ENCODE measurements around the gene MUL1. TPM values are rescaled to one million over a fixed set of nuclear protein-coding genes. Genes with fewer than 3 reads are reported as not detected.

MUL1 gene
- total RNA-seq, 1 donor from 2014 or later, result 30.1 TPM

GRCh38 chr1:20484519-20485462, 23.2 kb downstream of the MUL1 start:
- no peaks in the 10 kb centered on the region for H3K9me3 Mint-ChIP-seq (ENCODE audit: unreplicated experiment)
- peaks cover 23% of the 10 kb centered on the region for H3K4me1 ChIP-seq (ENCODE audit: insufficient read depth, low read length)
- H3K27me3 ChIP-seq (ENCODE audit: insufficient read depth, low read length), result no peaks in the 10 kb centered on the region
- no peak for TF ChIP-seq EZH2 (IDR thresholded peaks at IDR 0.05; ENCODE audit: insufficient read depth, low read length)
- TF ChIP-seq, protein P1, sequence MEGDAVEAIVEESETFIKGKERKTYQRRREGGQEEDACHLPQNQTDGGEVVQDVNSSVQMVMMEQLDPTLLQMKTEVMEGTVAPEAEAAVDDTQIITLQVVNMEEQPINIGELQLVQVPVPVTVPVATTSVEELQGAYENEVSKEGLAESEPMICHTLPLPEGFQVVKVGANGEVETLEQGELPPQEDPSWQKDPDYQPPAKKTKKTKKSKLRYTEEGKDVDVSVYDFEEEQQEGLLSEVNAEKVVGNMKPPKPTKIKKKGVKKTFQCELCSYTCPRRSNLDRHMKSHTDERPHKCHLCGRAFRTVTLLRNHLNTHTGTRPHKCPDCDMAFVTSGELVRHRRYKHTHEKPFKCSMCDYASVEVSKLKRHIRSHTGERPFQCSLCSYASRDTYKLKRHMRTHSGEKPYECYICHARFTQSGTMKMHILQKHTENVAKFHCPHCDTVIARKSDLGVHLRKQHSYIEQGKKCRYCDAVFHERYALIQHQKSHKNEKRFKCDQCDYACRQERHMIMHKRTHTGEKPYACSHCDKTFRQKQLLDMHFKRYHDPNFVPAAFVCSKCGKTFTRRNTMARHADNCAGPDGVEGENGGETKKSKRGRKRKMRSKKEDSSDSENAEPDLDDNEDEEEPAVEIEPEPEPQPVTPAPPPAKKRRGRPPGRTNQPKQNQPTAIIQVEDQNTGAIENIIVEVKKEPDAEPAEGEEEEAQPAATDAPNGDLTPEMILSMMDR (IDR thresholded peaks at IDR 0.05; ENCODE audit: insufficient read depth, low read depth, low read length), result no peak
- peaks cover 25% of the 10 kb centered on the region for H3K4me1 Mint-ChIP-seq (ENCODE audit: low read depth, unreplicated experiment)
- peak overlapping the region; percentile 75 for H3K27ac Mint-ChIP-seq (ENCODE audit: unreplicated experiment)
- peaks cover 30% of the 10 kb centered on the region for H3K27me3 Mint-ChIP-seq (ENCODE audit: low read depth, unreplicated experiment)
- peak overlapping the region; percentile 95 for H3K9ac ChIP-seq (ENCODE audit: low read length)
- DNase-seq (ENCODE audit: low read depth) (no peak), FAIRE-seq (no peak)
- H3K36me3 Mint-ChIP-seq (ENCODE audit: low read depth, unreplicated experiment), result no peaks in the 10 kb centered on the region
- H3K27ac ChIP-seq (ENCODE audit: low read depth, low read length), result peak overlapping the region; percentile 45
- H3K4me3 Mint-ChIP-seq (ENCODE audit: unreplicated experiment), result peak overlapping the region; percentile 91
- peaks cover 26% of the 10 kb centered on the region for H3K79me2 ChIP-seq (ENCODE audit: insufficient read depth, low read length)
- peak overlapping the region; percentile 92 for H3K4me3 ChIP-seq (ENCODE audit: insufficient read depth, low read depth, low read length)
- peak overlapping the region; percentile 69 for H2AFZ ChIP-seq (ENCODE audit: low read depth, low read length)
- peaks cover 46% of the 10 kb centered on the region for H4K20me1 ChIP-seq (ENCODE audit: insufficient read depth, low read length)
- H3K36me3 ChIP-seq (ENCODE audit: insufficient read depth, low read length), result no peaks in the 10 kb centered on the region
- H3K4me2 ChIP-seq (ENCODE audit: low read length), result peak overlapping the region; percentile 100
- no peaks in the 10 kb centered on the region for H3K9me3 ChIP-seq (ENCODE audit: insufficient read depth, low read depth, low read length)

DNA sequence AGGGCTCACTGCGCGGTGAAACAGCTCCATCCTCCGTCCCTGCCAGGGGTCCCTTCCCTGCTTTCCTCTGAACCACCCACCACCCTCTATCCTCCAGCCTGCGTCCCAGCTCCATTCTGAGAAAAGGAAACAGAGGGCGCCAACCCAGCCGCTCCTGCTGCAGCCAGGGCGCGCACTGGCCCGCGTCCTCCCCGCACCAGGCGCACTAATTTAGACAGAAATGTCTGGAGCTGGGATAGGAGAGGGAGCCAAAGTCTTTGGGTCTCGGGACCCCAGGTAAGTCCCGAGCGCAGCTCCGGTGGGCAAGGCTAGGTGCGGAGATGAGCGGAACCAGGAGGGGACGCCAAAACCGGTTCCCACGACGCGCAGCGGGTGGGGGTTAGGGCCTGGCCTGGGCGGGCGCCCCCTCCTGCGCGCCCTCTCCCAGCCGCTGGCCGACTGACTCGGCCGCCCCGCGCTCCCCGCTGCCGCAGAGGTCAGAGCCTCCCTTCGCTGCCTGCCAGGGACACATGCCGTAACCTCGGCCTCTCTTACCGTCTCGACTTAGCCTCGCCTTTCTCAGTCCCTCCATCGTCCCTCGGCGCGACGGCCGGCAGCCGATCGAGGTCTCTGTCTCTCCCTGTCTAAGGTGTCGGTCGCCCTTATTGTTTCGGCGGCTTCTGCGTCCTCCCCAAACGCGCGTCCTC, 24.0 kb downstream of the MUL1 start:
- Histone ChIP-seq H3K79me2 (ENCODE audit: insufficient read depth, low read length) (peaks cover 26% of the 10 kb centered on the region), H3K4me3 (ENCODE audit: insufficient read depth, low read depth, low read length) (peak overlapping the region; percentile 92), H3K4me2 (ENCODE audit: low read length) (peak overlapping the region; percentile 100), H3K4me1 (ENCODE audit: insufficient read depth, low read length) (peaks cover 23% of the 10 kb centered on the region), H3K27ac (ENCODE audit: low read depth, low read length) (peak overlapping the region; percentile 45), H3K9ac (ENCODE audit: low read length) (peak overlapping the region; percentile 95), H3K27me3 (ENCODE audit: insufficient read depth, low read length) (no peaks in the 10 kb centered on the region), H2AFZ (ENCODE audit: low read depth, low read length) (peak overlapping the region; percentile 69), H3K36me3 (ENCODE audit: insufficient read depth, low read length) (no peaks in the 10 kb centered on the region), H4K20me1 (ENCODE audit: insufficient read depth, low read length) (peaks cover 46% of the 10 kb centered on the region), H3K9me3 (ENCODE audit: insufficient read depth, low read depth, low read length) (no peaks in the 10 kb centered on the region)
- H3K9me3 Mint-ChIP-seq (ENCODE audit: unreplicated experiment), result no peaks in the 10 kb centered on the region
- peaks cover 30% of the 10 kb centered on the region for H3K4me1 Mint-ChIP-seq (ENCODE audit: low read depth, unreplicated experiment)
- H3K36me3 Mint-ChIP-seq (ENCODE audit: low read depth, unreplicated experiment), result no peaks in the 10 kb centered on the region
- TF ChIP-seq, protein P1 (IDR thresholded peaks at IDR 0.05; ENCODE audit: insufficient read depth, low read depth, low read length), result no peak
- no peak for TF ChIP-seq EZH2 (IDR thresholded peaks at IDR 0.05; ENCODE audit: insufficient read depth, low read length)
- peak overlapping the region; percentile 75 for H3K27ac Mint-ChIP-seq (ENCODE audit: unreplicated experiment)
- FAIRE-seq (no peak), DNase-seq (ENCODE audit: low read depth) (peak; percentile 39)
- H3K27me3 Mint-ChIP-seq (ENCODE audit: low read depth, unreplicated experiment), result peaks cover 23% of the 10 kb centered on the region
- peak overlapping the region; percentile 91 for H3K4me3 Mint-ChIP-seq (ENCODE audit: unreplicated experiment)

All from astrocyte (in vitro differentiated cells and primary cell).